NCI-H2227 (cell line): ENCODE results near the gene IL17RE.

Source experiments
- DNase-seq: peaks from one replicate; lab custom pipeline; 2025; ENCODE audit not compliant: unreplicated experiment; lab: John Stamatoyannopoulos, UW

The IL17RE gene

GRCh38 chr3:9951598-9951961 lies 48.9 kb downstream of the IL17RE start:
- no peak for DNase-seq

GRCh38 chr3:9951962-9952805 lies 49.5 kb downstream of the IL17RE start, which contains the start of gene PRRT3:
PRRT3 (minus strand) TSS chr3:9952408; CDS start chr3:9950115, 2,293 bp downstream.
- peak; percentile 60 for DNase-seq

GRCh38 chr3:9955067-9955502 lies 52.4 kb downstream of the IL17RE start:
- no peak for DNase-seq

GRCh38 chr3:9955611-9956352 lies 53.1 kb downstream of the IL17RE start:
- no peak for DNase-seq

GRCh38 chr3:9957214-9957613 lies 54.6 kb downstream of the IL17RE start:
- no peak for DNase-seq

GRCh38 chr3:9965200-9965875 lies 62.7 kb downstream of the IL17RE start:
- no peak for DNase-seq
